NCI-H187 treated with DMSO at 0.1 percent for 48 hours (cell line): ENCODE measurements around the gene GDI2.
"Not testable (repeated sequence)": the region's sequence is repeated elsewhere in the genome, so short reads cannot be mapped to it uniquely, and the experiment has no call there.

Source experiments
- DNase-seq: peaks from one replicate; lab custom pipeline; 2025; lab: John Stamatoyannopoulos, UW

The GDI2 gene

GRCh38 chr10:5827841-5828240 lies 14.6 kb upstream of the GDI2 start:
- DNase-seq: no peak

- DNase-seq: not testable (repeated sequence)
Observed at GRCh38 chr10:5826511-5826910, 13.3 kb upstream of the GDI2 start.

GRCh38 chr10:5818894-5819293 lies 5.7 kb upstream of the GDI2 start:
- DNase-seq: no peak

- DNase-seq: no peak
Observed at GRCh38 chr10:5818048-5818331, 4.8 kb upstream of the GDI2 start.

- DNase-seq: no peak
Observed at GRCh38 chr10:5817322-5818047, 4.3 kb upstream of the GDI2 start.

GRCh38 chr10:5816170-5816569 lies 2.9 kb upstream of the GDI2 start:
- no peak for DNase-seq

- no peak for DNase-seq
Observed at GRCh38 chr10:5814110-5815107, 1.2 kb upstream of the GDI2 start.

- DNase-seq: no peak
Observed at GRCh38 chr10:5813091-5813340, 218 bp downstream of the GDI2 start.

- DNase-seq: no peak
Observed at GRCh38 chr10:5812283-5813090, 747 bp downstream of the GDI2 start.

- DNase-seq: no peak
Observed at GRCh38 chr10:5811387-5811821, 1.8 kb downstream of the GDI2 start.

GRCh38 chr10:5810225-5810624 lies 3.0 kb downstream of the GDI2 start:
- DNase-seq: no peak

- no peak for DNase-seq
Observed at GRCh38 chr10:5809527-5810154, 3.6 kb downstream of the GDI2 start.

- DNase-seq: not testable (repeated sequence)
Observed at GRCh38 chr10:5808783-5809392, 4.3 kb downstream of the GDI2 start.

GRCh38 chr10:5806745-5807144 lies 6.5 kb downstream of the GDI2 start:
- DNase-seq: no peak

GRCh38 chr10:5805711-5806110 lies 7.5 kb downstream of the GDI2 start:
- DNase-seq: no peak

- no peak for DNase-seq
Observed at GRCh38 chr10:5805260-5805659, 8.0 kb downstream of the GDI2 start.

GRCh38 chr10:5804386-5804785 lies 8.8 kb downstream of the GDI2 start:
- DNase-seq: no peak

- DNase-seq: no peak
Observed at GRCh38 chr10:5800782-5801181, 12.5 kb downstream of the GDI2 start.

- no peak for DNase-seq
Observed at GRCh38 chr10:5794236-5794635, 19.0 kb downstream of the GDI2 start.

- DNase-seq: no peak
Observed at GRCh38 chr10:5789626-5790025, 23.6 kb downstream of the GDI2 start.

GRCh38 chr10:5788969-5789368 lies 24.3 kb downstream of the GDI2 start:
- no peak for DNase-seq

- no peak for DNase-seq
Observed at GRCh38 chr10:5783300-5783699, 29.9 kb downstream of the GDI2 start.
